Measurements from ENCODE around the gene CNNM1.

Gene CNNM1

DNA sequence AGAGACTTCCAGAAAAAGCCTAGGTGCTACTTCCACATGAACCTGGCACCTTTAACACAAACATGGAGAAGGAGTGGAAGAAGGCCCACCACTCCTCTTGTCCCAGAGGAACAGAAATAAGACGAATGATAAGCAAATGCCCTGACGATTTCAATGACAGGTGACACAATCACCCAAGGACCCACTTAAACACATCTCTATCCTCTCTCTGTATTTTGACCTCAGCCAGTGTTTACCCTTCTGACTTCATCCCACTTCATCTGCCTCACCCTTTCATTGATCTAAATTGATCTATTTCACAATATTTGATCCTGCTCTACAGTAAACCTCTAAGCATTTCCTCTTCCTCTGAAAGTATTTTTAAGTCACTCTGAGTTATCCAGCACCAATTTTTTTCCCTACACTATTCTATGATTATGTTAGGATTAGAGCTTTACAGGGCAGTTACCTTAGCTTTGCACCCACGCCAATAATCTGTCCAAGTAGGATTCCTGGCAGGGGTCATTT lies 92.1 kb downstream of the CNNM1 start:
- H3K4me3 ChIP-seq (replicated peaks; ENCODE audit: low read depth, low read length), result no peak overlapping the region
- TF ChIP-seq, protein P1, sequence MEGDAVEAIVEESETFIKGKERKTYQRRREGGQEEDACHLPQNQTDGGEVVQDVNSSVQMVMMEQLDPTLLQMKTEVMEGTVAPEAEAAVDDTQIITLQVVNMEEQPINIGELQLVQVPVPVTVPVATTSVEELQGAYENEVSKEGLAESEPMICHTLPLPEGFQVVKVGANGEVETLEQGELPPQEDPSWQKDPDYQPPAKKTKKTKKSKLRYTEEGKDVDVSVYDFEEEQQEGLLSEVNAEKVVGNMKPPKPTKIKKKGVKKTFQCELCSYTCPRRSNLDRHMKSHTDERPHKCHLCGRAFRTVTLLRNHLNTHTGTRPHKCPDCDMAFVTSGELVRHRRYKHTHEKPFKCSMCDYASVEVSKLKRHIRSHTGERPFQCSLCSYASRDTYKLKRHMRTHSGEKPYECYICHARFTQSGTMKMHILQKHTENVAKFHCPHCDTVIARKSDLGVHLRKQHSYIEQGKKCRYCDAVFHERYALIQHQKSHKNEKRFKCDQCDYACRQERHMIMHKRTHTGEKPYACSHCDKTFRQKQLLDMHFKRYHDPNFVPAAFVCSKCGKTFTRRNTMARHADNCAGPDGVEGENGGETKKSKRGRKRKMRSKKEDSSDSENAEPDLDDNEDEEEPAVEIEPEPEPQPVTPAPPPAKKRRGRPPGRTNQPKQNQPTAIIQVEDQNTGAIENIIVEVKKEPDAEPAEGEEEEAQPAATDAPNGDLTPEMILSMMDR (IDR thresholded peaks at IDR 0.05; ENCODE audit: low read length, missing control alignments), result no peak
- no peak for DNase-seq (ENCODE audit: low read depth)

DNA sequence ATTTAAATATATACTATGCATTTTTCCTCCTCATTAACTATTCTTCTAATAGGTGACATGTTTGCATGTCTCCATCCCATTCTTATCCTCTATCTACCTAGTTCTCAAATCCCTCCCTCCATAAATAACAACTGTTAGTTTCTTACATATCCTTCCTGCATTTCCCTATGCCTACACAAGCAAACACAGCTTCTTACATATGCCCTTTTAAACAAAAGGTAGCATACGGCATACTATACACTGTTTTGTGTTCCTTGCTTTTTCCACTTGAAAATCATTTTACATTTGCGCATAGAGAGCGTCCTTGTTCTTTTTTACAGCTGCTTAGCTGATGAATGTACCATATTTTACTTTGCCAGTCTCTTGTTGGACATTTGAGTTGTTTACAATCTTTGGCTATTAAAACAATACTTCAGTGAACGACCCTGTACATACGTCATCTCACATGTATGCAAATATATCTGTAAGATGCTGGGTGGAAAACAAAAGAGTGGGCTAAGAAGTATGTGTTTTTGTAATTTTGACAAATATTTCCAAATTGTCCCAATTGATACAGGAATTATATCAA lies 93.5 kb downstream of the CNNM1 start:
- DNase-seq (ENCODE audit: low read depth), result no peak
- no peak overlapping the region for H3K4me3 ChIP-seq (replicated peaks; ENCODE audit: low read depth, low read length)
- TF ChIP-seq, protein P1 (IDR thresholded peaks at IDR 0.05; ENCODE audit: low read length, missing control alignments), result no peak

DNA sequence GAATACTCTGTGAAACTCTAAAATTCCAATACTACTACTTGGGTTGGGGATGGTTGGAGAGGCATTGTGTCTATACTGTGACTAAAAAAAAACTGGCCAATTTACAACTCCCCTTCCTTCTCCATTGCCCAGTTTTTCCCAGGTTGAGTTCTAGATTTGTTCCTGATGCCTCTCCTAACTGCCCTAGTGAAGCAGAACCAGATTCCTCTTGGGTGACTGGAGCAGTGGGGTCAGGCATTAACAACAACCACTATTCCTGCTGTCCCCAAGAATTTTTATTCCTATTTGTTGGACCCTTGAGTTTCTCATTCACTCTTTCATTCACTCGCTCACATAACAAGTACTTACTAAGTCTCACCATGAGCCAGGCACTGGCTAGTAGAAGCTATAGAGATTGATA lies 95.5 kb downstream of the CNNM1 start:
- DNase-seq (ENCODE audit: low read depth), result no peak
- H3K4me3 ChIP-seq (replicated peaks; ENCODE audit: low read depth, low read length), result no peak overlapping the region
- TF ChIP-seq, protein P1 (IDR thresholded peaks at IDR 0.05; ENCODE audit: low read length, missing control alignments), result no peak

DNA sequence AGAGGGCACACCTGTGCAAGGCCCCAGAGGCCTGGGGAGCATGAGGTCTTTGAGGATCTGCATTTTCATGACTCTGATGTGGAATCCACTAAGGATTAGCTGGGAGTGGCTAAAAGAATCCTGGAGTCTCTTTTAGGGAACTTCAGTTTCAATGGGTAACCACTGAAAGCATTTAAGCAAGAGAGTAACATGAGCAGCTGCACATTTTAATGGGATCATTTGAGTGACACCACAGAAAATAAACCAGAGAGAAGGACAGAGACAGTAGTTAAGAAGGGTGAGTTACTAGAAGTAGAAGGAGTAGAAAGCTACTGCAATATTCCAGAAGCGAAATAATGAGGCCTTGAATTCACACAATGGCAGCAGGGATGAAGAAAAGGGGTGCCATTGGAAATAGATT lies 96.0 kb downstream of the CNNM1 start:
- no peak for DNase-seq (ENCODE audit: low read depth)
- TF ChIP-seq, protein P1 (IDR thresholded peaks at IDR 0.05; ENCODE audit: low read length, missing control alignments), result no peak
- H3K4me3 ChIP-seq (replicated peaks; ENCODE audit: low read depth, low read length), result no peak overlapping the region

DNA sequence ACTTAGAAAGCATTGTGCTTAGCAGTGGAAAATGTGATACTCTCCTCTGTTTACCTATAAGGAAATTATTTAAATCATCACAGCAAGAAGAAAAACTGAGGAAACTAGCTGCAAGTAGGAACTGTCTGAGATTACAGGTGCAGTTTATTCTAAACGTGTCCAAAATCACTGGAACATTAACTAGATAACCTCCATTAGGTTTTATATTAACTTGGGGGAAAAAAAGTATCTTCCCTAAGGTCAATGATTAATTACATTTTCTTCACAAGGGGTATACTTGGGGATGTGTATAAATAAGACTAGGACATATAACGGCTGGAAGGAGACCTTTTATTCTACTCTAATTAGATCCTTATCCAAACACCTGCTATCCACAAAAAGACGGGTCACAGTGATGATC lies 97.5 kb downstream of the CNNM1 start:
- TF ChIP-seq, protein P1 (IDR thresholded peaks at IDR 0.05; ENCODE audit: low read length, missing control alignments), result no peak

DNA sequence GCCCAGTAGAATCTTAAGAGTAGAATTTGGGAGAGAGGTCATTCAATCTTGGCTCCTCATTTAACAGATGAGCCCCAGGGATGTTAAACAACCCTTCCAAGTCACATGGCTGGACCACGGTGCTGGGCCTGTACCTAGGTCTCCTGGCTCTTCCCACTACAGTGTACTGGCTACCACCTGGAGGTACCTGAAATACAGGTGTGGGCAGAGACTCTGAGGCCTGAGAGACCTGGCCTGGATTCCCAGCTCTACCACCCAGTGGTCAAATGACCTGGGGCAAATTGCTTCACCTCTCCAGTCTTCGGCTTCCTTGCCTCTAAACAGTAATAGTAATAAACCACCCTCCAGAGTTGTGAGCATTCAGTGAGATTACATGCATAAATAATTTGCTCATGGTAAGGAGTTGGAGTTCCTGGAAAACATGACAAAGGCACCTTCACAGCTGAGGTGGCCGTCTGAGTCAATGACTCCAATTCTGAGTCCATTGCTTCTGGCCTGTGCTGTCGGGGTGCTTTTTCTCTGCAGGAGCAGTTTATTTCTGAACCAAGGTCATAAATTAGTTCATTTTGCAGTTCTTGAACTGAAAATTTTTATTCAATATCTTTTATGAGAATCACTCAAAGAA lies 98.5 kb downstream of the CNNM1 start:
- TF ChIP-seq, protein P1 (IDR thresholded peaks at IDR 0.05; ENCODE audit: low read length, missing control alignments), result no peak
- H3K4me3 ChIP-seq (replicated peaks; ENCODE audit: low read depth, low read length), result no peak overlapping the region
- DNase-seq (ENCODE audit: low read depth), result no peak

More for the DNA sequence above, 97.5 kb downstream of the CNNM1 start:
- no peak overlapping the region for H3K4me3 ChIP-seq (replicated peaks; ENCODE audit: low read depth, low read length)
- DNase-seq (ENCODE audit: low read depth), result no peak
